Thyroid gland (tissue), 4 donors: ENCODE data around the gene ADAMTS13. TPM values are rescaled to one million over a fixed set of nuclear protein-coding genes. Genes with fewer than 3 reads are reported as not detected.

Experiments used
- DNase-seq, 2 donors: peaks; one replicate each; pipeline ENCODE4 v3.0.0-alpha.2; 2019
- H3K27ac ChIP-seq, 3 donors: fragments of 200-600 bp; sonication (generic); 1 replicate in 2 of 3; 2 replicates in 1 of 3; pipeline ENCODE4 v1.5.1; 2016 to 2019; ENCODE audit warnings: mild to moderate bottlenecking in 1 of 3, moderate library complexity in 1 of 3
- H3K27me3 ChIP-seq: fragments of 200-600 bp; sonication (generic); one replicate; pipeline ENCODE4 v1.5.1; 2019
- H3K36me3 ChIP-seq, 2 donors: fragments of 200-600 bp; sonication (generic); one replicate each; pipeline ENCODE4 v1.5.1; 2016 to 2019
- H3K4me1 ChIP-seq, 2 donors: fragments of 200-600 bp; sonication (generic); one replicate each; pipeline ENCODE4 v1.5.1; 2017 to 2019
- H3K4me3 ChIP-seq, 3 donors: fragments of 200-600 bp; sonication (generic); replicated peaks in 1 of 3; 1 replicate in 2 of 3; 2 replicates in 1 of 3; pipeline ENCODE4 v1.5.1; 2016; ENCODE audit warnings: mild to moderate bottlenecking in 1 of 3
- H3K9me3 ChIP-seq: fragments of 200-600 bp; sonication (generic); one replicate; pipeline ENCODE4 v1.5.1; 2017
- POLR2A ChIP-seq, 2 donors: fragments of 450-650 bp; IDR thresholded peaks; one replicate each; pipeline ENCODE4 v1.6.1; 2017; ENCODE audit warnings: antibody characterized with exemption in 2 of 2, mild to moderate bottlenecking in 2 of 2, moderate library complexity in 1 of 2
- WGBS, 2 donors: methylation state at CpG; one replicate each; pipeline ENCODE4 v1.1.5; 2017; 5-methylcytosine and 5-hydroxymethylcytosine counted together
- intact Hi-C: fragments of 100-400 bp; cut with DNase I; formaldehyde crosslinking; loops from one replicate; pipeline ENCODE4 v1.15.1; 2023
- total RNA-seq, 4 donors: library from RNA; depleted of rRNA; stranded (reverse); fragments of >200 nt; gene quantifications; one replicate each; pipeline ENCODE4 v1.2.3, GENCODE V29; 2016
- TF ChIP-seq, protein P1 (sequence below), 6 experiments: fragments of 200-600 bp in 3 of 6; fragments of 450-650 bp in 3 of 6; sonication (generic) in 3 of 6; IDR thresholded peaks; one replicate each; pipeline ENCODE4 v1.5.1; 2016 to 2019; ENCODE audit warnings: antibody characterized with exemption in 6 of 6, mild to moderate bottlenecking in 2 of 6, inconsistent platforms in 1 of 6, moderate library complexity in 1 of 6

ADAMTS13 gene
- total RNA-seq, 4 donors from 2014 or later: 1.5 to 2.8 (median 2.0) TPM

DNA sequence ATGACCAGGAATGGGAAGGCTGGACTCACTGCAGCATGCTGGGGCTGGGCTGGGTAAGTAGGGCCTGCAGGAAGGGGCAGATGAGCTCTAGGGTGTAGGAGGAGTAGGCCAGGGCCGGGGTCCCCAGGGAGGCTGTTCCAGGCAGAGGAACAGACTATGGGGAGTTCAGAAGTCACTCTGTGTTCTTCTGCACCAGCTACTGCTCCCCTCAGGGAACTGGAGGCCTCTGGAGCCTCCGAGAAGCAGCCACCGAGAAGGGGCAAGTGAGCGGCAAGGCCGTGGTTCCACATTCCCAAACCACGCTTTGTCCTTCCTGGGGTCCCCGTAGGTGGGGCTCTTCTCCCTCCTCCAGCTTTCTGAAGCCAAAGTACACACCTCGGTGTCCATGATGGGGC, 65.2 kb downstream of the ADAMTS13 start:
- Histone ChIP-seq H3K4me3 (no peak overlapping the region), H3K36me3 (no peaks in the 10 kb centered on the region), H3K4me1 (peaks cover 6 to 22% of the 10 kb centered on the region in 2 donors), H3K9me3 (no peaks in the 10 kb centered on the region), H3K27me3 (no peaks in the 10 kb centered on the region), H3K27ac (no peak overlapping the region)
- no peak for DNase-seq
- TF ChIP-seq, protein P1, sequence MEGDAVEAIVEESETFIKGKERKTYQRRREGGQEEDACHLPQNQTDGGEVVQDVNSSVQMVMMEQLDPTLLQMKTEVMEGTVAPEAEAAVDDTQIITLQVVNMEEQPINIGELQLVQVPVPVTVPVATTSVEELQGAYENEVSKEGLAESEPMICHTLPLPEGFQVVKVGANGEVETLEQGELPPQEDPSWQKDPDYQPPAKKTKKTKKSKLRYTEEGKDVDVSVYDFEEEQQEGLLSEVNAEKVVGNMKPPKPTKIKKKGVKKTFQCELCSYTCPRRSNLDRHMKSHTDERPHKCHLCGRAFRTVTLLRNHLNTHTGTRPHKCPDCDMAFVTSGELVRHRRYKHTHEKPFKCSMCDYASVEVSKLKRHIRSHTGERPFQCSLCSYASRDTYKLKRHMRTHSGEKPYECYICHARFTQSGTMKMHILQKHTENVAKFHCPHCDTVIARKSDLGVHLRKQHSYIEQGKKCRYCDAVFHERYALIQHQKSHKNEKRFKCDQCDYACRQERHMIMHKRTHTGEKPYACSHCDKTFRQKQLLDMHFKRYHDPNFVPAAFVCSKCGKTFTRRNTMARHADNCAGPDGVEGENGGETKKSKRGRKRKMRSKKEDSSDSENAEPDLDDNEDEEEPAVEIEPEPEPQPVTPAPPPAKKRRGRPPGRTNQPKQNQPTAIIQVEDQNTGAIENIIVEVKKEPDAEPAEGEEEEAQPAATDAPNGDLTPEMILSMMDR (IDR thresholded peaks at IDR 0.05): no peak
- no peak for TF ChIP-seq POLR2A (IDR thresholded peaks at IDR 0.05)
- WGBS, 2 donors: 92 to 94% methylated on average over 8 of the region's 8 CpGs
- intact Hi-C loops: loop anchor here (5.0 to 10.0 kb wide), 2 partner anchors 133 to 300 kb away; partner anchors contain the start of genes SURF1 and SURF2

DNA sequence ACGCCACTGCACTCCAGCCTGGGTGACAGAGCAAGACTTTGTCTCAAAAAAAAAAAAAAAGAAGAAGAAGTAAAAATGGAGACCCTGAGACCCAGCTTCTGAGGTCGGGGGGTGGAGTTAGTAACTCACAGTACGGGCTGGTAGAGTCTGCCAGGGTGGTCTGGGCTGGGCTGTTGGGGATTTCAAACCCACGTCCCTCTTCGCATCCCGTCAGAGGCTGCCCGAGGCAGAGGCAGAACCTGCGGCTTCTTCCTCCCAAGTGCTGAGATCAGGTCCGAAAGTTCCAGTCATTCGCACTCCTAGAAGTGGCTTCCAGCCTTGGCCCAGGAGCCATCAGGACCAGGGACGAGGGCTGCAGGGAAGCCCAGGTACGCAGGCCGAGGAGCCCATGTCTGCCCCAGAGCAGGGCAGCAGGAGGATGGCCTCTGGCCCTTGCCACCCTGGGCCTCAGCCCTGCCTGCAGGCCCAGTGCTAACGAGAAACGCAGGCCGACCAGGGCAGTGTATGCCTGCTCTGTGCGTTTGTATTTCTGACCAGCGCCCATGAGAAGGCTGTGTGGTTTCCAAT, 66.6 kb downstream of the ADAMTS13 start:
- intact Hi-C loops: loop anchor here (5.0 to 10.0 kb wide), 2 partner anchors 134 to 301 kb away; partner anchors contain the start of genes SURF1 and SURF2
- 92 to 94% methylated on average over 12 to 13 of the region's 18 CpGs for WGBS, 2 donors

DNA sequence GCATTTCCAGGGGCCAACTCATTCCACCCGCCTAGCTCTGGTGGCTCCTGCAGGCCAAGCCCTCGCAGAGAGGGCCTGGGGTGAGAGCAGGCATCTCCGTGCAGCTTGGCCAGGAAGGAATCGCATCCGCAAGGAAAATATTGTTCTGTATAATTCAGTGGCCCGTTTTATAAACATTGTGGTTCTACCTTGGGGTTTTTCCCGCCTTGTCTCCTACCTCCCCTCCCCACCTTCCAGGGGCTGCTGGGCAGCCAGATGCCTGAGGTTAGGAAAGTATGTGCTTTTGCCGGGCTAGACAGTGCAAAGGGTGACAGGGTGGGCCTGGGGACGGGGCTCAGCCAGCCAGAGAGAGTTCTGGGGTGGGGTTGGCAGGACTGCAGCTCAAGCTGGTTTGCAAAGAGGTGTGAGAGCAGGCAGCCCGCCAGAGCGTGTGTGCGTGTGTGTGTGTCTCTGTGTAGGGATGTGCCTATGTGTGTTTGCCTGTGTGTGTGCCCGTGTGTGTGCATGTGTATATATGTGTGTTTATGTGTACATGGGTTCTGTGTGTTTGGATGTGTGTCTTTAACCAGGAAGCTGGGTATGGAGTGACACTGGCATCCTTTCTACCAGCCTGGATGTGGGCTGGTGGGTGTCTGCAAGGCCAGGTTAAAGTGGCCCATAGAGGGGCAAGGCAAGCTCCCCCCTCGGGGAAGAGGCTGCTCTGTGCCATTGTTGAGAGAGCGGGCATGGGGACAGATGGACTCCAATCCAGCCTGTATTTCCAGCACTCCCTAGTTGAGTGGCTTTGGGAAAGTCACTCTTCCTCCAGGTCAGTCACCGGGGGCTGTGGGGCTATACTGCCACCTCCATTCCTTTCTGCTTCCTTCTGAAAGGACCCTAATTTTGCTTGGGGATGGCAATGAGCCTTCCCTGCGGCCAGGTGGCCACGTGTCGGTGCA, 67.4 kb downstream of the ADAMTS13 start:
- H3K4me1 ChIP-seq: peaks cover 13 to 30% of the 10 kb centered on the region in 2 donors
- intact Hi-C loops: loop anchor here (5.0 to 10.0 kb wide), 2 partner anchors 135 to 302 kb away; partner anchors contain the start of genes SURF1 and SURF2
- DNase-seq: no peak
- 82 to 93% methylated on average over 14 to 19 of the region's 19 CpGs for WGBS, 2 donors
- no peak for TF ChIP-seq POLR2A (IDR thresholded peaks at IDR 0.05)
- TF ChIP-seq, protein P1 (IDR thresholded peaks at IDR 0.05): no peak
- H3K4me3 ChIP-seq: no peak overlapping the region
- H3K27ac ChIP-seq: no peak overlapping the region
- H3K9me3 ChIP-seq: no peaks in the 10 kb centered on the region
- H3K27me3 ChIP-seq: no peaks in the 10 kb centered on the region
- H3K36me3 ChIP-seq: no peaks in the 10 kb centered on the region

More for the DNA sequence above, 66.6 kb downstream of the ADAMTS13 start:
- Histone ChIP-seq H3K4me3 (no peak overlapping the region), H3K9me3 (no peaks in the 10 kb centered on the region), H3K4me1 (peaks cover 13 to 30% of the 10 kb centered on the region in 2 donors), H3K27me3 (no peaks in the 10 kb centered on the region), H3K36me3 (no peaks in the 10 kb centered on the region), H3K27ac (no peak overlapping the region)
- no peak for DNase-seq
- no peak for TF ChIP-seq POLR2A (IDR thresholded peaks at IDR 0.05)
- TF ChIP-seq, protein P1 (IDR thresholded peaks at IDR 0.05): no peak

DNA sequence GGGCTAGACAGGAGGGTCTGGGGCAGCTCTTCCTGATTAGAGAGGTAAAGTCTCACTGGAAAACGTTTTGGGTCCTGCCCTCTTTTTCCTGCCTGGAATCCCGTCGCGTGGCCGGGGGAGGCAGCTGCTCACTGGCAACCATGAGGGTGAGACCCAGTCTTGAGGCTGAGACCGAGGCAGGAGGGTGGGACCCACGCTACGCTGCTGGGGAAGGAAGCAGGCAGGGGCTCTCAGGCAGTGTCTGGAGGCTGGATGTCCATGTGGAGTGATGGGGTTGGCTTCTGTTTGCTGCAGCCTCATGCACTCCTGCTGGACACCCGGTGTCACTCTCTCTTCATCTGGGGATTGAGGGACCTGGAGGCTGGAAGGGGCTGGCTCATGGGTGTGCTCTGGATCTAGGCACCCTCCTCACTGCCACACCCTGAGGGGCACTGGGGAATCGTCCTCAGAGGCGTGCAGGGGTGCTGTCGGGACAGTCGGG, 68.1 kb downstream of the ADAMTS13 start:
- no peaks in the 10 kb centered on the region for H3K9me3 ChIP-seq
- TF ChIP-seq POLR2A (IDR thresholded peaks at IDR 0.05): no peak
- TF ChIP-seq, protein P1 (IDR thresholded peaks at IDR 0.05): no peak
- DNase-seq: no peak
- H3K4me1 ChIP-seq: peaks cover 13 to 30% of the 10 kb centered on the region in 2 donors
- no peak overlapping the region for H3K27ac ChIP-seq
- intact Hi-C loops: no loop called here
- H3K27me3 ChIP-seq: no peaks in the 10 kb centered on the region
- no peaks in the 10 kb centered on the region for H3K36me3 ChIP-seq
- WGBS, 2 donors: 73 to 84% methylated on average over 11 to 13 of the region's 13 CpGs
- H3K4me3 ChIP-seq: no peak overlapping the region
